Adrenal gland (tissue), 12 donors: ENCODE data around the gene HAS3. TPM values are rescaled to one million over a fixed set of nuclear protein-coding genes. Genes with fewer than 3 reads are reported as not detected.
A peak's percentile ranks its signal among the peaks of the same experiment; 100 is the strongest.
"Not testable (repeated sequence)": the region's sequence is repeated elsewhere in the genome, so short reads cannot be mapped to it uniquely, and the experiment has no call there.

Experiments used
- DNase-seq, 7 donors: peaks; one replicate each; pipeline ENCODE4 v3.0.0-alpha.2; 2019 to 2020
- H3K27ac ChIP-seq, 5 donors: fragments of 200-600 bp; sonication (generic) in 4 of 5; 1 replicate in 3 of 5; 2 replicates in 2 of 5; pipeline versions ENCODE4 v1.5.1 to v1.8.0; 2016 to 2020; ENCODE audit warnings: mild to moderate bottlenecking in 1 of 5
- H3K27me3 ChIP-seq: fragments of 200-600 bp; 2 replicates; pipeline ENCODE4 v1.8.0; 2021
- H3K36me3 ChIP-seq, 2 donors: fragments of 200-600 bp; replicated peaks in 1 of 2; 1 replicate in 1 of 2; 2 replicates in 1 of 2; pipeline versions ENCODE4 v1.5.1 to v1.8.0; 2018 to 2022
- H3K4me1 ChIP-seq, 2 donors: fragments of 200-600 bp; replicated peaks in 1 of 2; 1 replicate in 1 of 2; 2 replicates in 1 of 2; pipeline versions ENCODE4 v1.5.1 to v1.8.0; 2018 to 2021
- H3K4me3 ChIP-seq, 4 donors: fragments of 200-600 bp; sonication (generic) in 3 of 4; one replicate each; pipeline ENCODE4 v1.5.1; 2016 to 2018
- H3K9me3 ChIP-seq, 3 donors: fragments of 200-600 bp; sonication (generic) in 1 of 3; replicated peaks in 1 of 3; 1 replicate in 2 of 3; 2 replicates in 1 of 3; pipeline versions ENCODE4 v1.5.1 to v1.8.0; 2016 to 2021
- POLR2A ChIP-seq, 2 donors: fragments of 450-650 bp; IDR thresholded peaks; one replicate each; pipeline ENCODE4 v1.6.1; 2017; ENCODE audit warnings: antibody characterized with exemption in 2 of 2, mild to moderate bottlenecking in 2 of 2, moderate library complexity in 1 of 2
- WGBS, 4 donors: extraction: QIAGEN DNeasy Blood & Tissue Kit in 2 of 4; methylation state at CpG; one replicate each; pipeline versions ENCODE4 v1.1.5 to v1.1.7; 2013 to 2017; 5-methylcytosine and 5-hydroxymethylcytosine counted together
- intact Hi-C, 2 donors: fragments of 100-400 bp; cut with DNase I; formaldehyde crosslinking; loops; one replicate each; pipeline versions ENCODE4 v1.14.1 to v1.15.0; 2022 to 2023
- polyA plus RNA-seq, 3 donors: library from polyadenylated mRNA; stranded (reverse); fragments of 200-250 nt in 2 of 3; fragments of 350-450 nt in 1 of 3; fragmentation: Illumina TruSeq in 1 of 3; extraction: RNeasy Lipid Tissue Mini Kit (QIAGEN cat#74804) in 1 of 3; gene quantifications; one replicate each; pipeline ENCODE4 v1.2.3, GENCODE V29; 2013 to 2014
- total RNA-seq, 9 donors: library from RNA; depleted of rRNA in 4 of 9; stranded (reverse); fragments of >200 nt in 4 of 9; fragments of 120-200 nt in 1 of 9; fragmentation: NEBNext Ultra II Directional in 1 of 9; extraction: Animal tissue kit (Norgen Biotek cat#: 25700) in 1 of 9; gene quantifications; one replicate each; pipeline versions ENCODE4 v1.1.0 to v1.2.4, GENCODE V29; 2013 to 2023
- TF ChIP-seq, protein P1 (sequence below), 6 experiments: fragments of 450-650 bp in 4 of 6; fragments of 200-600 bp in 2 of 6; sonication (generic) in 1 of 6; IDR thresholded peaks; 1 replicate in 5 of 6; 2 replicates in 1 of 6; pipeline versions ENCODE4 v1.5.1 to v1.8.0; 2016 to 2021; ENCODE audit warnings: antibody characterized with exemption in 6 of 6, mild to moderate bottlenecking in 2 of 6, moderate library complexity in 1 of 6
- donor health status: healthy with polysubstance abuse.
- donor health status: Bipolar disorder and iron deficiency.
- donor health status: DM: yes; HTN: yes; CAD: no.
- donor health status: DM: no; HTN: no; CAD: no.
- donor health status: DM: no; HTN: no; CAD: no.
- donor health status: DM: yes; HTN: yes; CAD: no.

HAS3 gene
- total and polyA plus RNA-seq, 12 donors: 0.06 to 1.2 (median 0.43) TPM

DNA sequence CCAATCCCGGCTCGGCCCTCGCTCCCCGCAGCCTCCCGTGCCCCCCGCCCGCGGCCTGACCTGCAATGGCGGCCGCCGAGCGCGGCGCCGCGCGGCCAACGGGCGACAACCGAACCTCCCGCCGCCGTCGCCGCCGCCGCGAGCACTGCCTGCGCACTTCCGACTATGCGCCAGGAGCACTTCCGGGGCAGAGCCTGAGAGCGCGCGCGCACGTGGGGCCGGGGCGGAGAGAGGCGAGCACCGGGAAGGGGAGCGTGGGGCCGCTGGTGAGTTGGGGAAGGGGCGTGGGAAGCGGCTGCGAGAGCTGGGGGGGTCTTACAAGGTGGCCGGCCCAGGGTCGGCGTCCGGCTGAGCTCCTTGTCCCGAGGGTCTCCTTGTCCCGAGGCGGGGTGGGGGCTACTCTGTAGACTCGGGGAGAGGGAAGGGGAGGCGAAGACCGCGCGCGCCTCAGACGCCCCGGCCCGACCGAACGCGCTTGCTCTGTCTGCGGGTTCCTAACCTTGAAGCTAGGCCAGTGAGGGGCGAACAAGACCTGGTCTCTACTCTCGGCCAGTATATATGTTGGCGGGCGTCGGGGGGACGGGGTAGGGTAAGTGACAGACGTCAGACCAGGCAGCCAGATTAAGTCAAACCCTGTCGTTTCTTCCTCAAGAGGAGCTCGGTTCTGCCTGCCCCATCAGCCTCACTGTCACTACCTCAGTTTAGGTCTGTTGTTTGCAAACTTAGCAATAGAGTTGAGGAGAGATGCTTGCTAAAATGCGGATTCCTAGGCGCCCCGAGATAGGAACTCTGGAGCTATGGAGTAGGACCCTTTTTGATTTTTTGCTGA is 27.2 kb downstream of the HAS3 start, which contains the start of the genes CHTF8 and UTP4:
Gene CHTF8, minus strand, starts transcription at position 165 of the 829 bp plus-strand sequence. CDS start 11,130 bp downstream, outside the sequence.
Gene UTP4, plus strand, starts transcription at position 226 of the 829 bp plus-strand sequence. CDS start 811 bp downstream, outside the sequence.
- Histone ChIP-seq H3K9me3 (no peaks in the 10 kb centered on the region), H3K4me1 (peaks cover 9 to 43% of the 10 kb centered on the region in 2 donors), H3K36me3 (peaks cover 0 to 15% of the 10 kb centered on the region in 2 donors), H3K27me3 (no peaks in the 10 kb centered on the region), H3K27ac (peak within 1 kb of the TSS; percentile 68 to 99 (median 80)), H3K4me3 (peak within 1 kb of the TSS; percentile 66 to 99 (median 97))
- WGBS, 4 donors: 0 to 4% (median 1%) methylated on average over 11 to 78 of the region's 78 CpGs
- DNase-seq: peak; percentile 81 to 89 (median 85)
- peak; percentile 94 for TF ChIP-seq POLR2A (IDR thresholded peaks at IDR 0.05)
- TF ChIP-seq, protein P1, sequence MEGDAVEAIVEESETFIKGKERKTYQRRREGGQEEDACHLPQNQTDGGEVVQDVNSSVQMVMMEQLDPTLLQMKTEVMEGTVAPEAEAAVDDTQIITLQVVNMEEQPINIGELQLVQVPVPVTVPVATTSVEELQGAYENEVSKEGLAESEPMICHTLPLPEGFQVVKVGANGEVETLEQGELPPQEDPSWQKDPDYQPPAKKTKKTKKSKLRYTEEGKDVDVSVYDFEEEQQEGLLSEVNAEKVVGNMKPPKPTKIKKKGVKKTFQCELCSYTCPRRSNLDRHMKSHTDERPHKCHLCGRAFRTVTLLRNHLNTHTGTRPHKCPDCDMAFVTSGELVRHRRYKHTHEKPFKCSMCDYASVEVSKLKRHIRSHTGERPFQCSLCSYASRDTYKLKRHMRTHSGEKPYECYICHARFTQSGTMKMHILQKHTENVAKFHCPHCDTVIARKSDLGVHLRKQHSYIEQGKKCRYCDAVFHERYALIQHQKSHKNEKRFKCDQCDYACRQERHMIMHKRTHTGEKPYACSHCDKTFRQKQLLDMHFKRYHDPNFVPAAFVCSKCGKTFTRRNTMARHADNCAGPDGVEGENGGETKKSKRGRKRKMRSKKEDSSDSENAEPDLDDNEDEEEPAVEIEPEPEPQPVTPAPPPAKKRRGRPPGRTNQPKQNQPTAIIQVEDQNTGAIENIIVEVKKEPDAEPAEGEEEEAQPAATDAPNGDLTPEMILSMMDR (IDR thresholded peaks at IDR 0.05): peak in 1 of 6 experiments; percentile 9
- intact Hi-C loops: no loop called here

DNA sequence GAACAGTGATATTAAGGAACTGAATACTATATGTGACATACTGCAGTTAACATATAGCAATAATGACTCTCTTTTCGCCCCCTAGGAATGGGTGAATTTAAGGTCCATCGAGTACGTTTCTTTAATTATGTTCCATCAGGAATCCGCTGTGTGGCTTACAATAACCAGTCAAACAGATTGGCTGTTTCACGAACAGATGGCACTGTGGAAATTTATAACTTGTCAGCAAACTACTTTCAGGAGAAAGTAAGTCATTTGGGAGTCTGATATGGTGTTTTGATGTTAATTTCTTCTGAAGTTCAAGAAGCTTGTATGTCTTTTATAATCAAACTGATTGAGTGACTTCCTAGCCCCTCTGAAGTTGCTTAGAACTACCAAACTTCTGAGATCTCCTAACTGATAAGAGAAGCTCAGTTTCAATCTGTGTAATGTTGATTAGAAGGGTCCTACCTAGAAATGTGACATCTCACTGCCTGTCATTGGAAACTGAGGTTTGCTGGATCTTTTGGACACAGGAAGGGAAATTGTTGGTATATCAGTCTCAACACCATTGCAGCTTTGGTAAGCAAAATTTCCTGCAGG is 28.0 kb downstream of the HAS3 start:
- Histone ChIP-seq H3K9me3 (no peaks in the 10 kb centered on the region), H3K27me3 (no peaks in the 10 kb centered on the region), H3K36me3 (peaks cover 0 to 20% of the 10 kb centered on the region in 2 donors), H3K4me3 (peak overlapping the region in 2 of 4 donors; percentile 99), H3K4me1 (peaks cover 9 to 34% of the 10 kb centered on the region in 2 donors), H3K27ac (no peak overlapping the region)
- TF ChIP-seq, protein P1 (IDR thresholded peaks at IDR 0.05): no peak
- no peak for TF ChIP-seq POLR2A (IDR thresholded peaks at IDR 0.05)
- WGBS, 4 donors: 38 to 49% (median 43%) methylated on average over 5 of the region's 5 CpGs
- DNase-seq: no peak
- intact Hi-C loops: no loop called here

DNA sequence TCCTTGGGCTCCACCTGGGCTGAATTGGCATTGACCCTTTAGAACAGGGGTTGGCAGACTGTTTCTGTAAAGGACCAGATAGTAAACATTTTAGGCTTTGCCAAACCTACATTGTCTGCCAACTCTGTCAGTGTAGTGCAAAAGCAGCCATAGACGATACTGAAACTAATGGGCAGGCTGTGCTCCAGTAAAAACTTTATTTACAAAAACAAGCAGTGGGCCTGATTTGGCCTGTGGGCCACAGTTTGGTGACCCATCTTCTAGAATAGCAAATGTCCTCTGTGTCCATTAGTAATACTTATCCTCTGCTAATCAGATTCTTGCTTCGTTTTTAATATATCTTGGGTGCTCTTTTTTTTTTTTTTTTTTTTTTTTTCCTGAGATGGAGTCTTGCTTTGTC is 33.2 kb downstream of the HAS3 start:
- no peaks in the 10 kb centered on the region for H3K9me3 ChIP-seq
- peaks cover 0 to 66% of the 10 kb centered on the region in 2 donors for H3K36me3 ChIP-seq
- no peak overlapping the region for H3K27ac ChIP-seq
- WGBS, 4 donors: 87 to 96% (median 92%) methylated on average over 2 of the region's 2 CpGs
- no peaks in the 10 kb centered on the region for H3K27me3 ChIP-seq
- H3K4me1 ChIP-seq: peaks cover 1 to 6% of the 10 kb centered on the region in 2 donors
- H3K4me3 ChIP-seq: no peak overlapping the region
- intact Hi-C loops: no loop called here
- no peak for DNase-seq
- TF ChIP-seq, protein P1 (IDR thresholded peaks at IDR 0.05): no peak
- no peak for TF ChIP-seq POLR2A (IDR thresholded peaks at IDR 0.05)

DNA sequence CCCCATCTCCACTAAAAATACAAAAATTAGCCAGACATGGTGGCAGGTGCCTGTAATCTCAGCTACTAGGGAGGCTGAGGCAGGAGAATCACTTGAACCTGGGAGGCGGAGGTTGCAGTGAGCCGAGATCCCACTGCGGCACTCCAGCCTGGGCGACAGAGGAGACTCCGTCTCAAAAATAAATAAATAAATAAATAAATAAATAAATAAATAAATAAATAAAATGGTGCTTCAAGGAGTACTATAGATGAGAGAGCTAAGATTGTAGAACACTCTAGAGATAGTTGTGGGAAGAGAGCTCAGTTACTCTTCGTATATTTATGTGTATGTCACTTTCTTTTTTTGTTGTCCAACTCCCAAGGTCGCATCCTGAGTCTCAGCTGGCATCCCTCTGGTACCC is 34.0 kb downstream of the HAS3 start:
- intact Hi-C loops: not testable (repeated sequence)
- H3K36me3 ChIP-seq: peaks cover 0 to 73% of the 10 kb centered on the region in 2 donors

More for the DNA sequence above, 34.0 kb downstream of the HAS3 start:
- DNase-seq, H3K9me3 ChIP-seq, H3K27ac ChIP-seq, H3K4me1 ChIP-seq, H3K4me3 ChIP-seq, H3K27me3 ChIP-seq: not testable (repeated sequence)
- WGBS, 4 donors: 94 to 99% (median 96%) methylated on average over 7 of the region's 7 CpGs
